HG03135 (cell line): ENCODE results near the gene S100G.
"Not testable (repeated sequence)": the region's sequence is repeated elsewhere in the genome, so short reads cannot be mapped to it uniquely, and the experiment has no call there.

Experiments
- ATAC-seq: cut with Tn5 transposase; IDR thresholded peaks from one replicate; pipeline ENCODE4 v1.9.1; 2021; ENCODE audit warnings: mild to moderate bottlenecking, moderate library complexity; ENCODE audit not compliant: unreplicated experiment

Gene S100G

GRCh38 chrX:16649858-16650257, at the start of gene S100G:
TSS of gene S100G (plus strand) at chrX:16650158. CDS start at chrX:16651007, 849 bp downstream.
- no peak for ATAC-seq

- no peak for ATAC-seq
These were observed 48.1 kb upstream of the S100G start for GRCh38 chrX:16601885-16602284.

- not testable (repeated sequence) for ATAC-seq
These were observed 46.7 kb upstream of the S100G start for GRCh38 chrX:16603235-16603634.

GRCh38 chrX:16603822-16604221, 46.1 kb upstream of the S100G start:
- no peak for ATAC-seq

GRCh38 chrX:16604337-16604736, 45.6 kb upstream of the S100G start:
- ATAC-seq: no peak

GRCh38 chrX:16606142-16606720, 43.7 kb upstream of the S100G start:
- ATAC-seq: no peak

GRCh38 chrX:16610121-16610621, 39.8 kb upstream of the S100G start:
- ATAC-seq: no peak

GRCh38 chrX:16610654-16611053, 39.3 kb upstream of the S100G start:
- ATAC-seq: not testable (repeated sequence)

- ATAC-seq: no peak
These were observed 37.6 kb upstream of the S100G start for GRCh38 chrX:16612257-16612897.

- ATAC-seq: no peak
These were observed 32.6 kb upstream of the S100G start for GRCh38 chrX:16617382-16617781.

GRCh38 chrX:16618422-16618821, 31.5 kb upstream of the S100G start:
- no peak for ATAC-seq

GRCh38 chrX:16619024-16619423, 30.9 kb upstream of the S100G start:
- no peak for ATAC-seq

GRCh38 chrX:16628511-16628910, 21.4 kb upstream of the S100G start:
- not testable (repeated sequence) for ATAC-seq

- no peak for ATAC-seq
These were observed 20.9 kb upstream of the S100G start for GRCh38 chrX:16628946-16629595.

- no peak for ATAC-seq
These were observed 20.0 kb upstream of the S100G start for GRCh38 chrX:16629909-16630308.

GRCh38 chrX:16633754-16634153, 16.2 kb upstream of the S100G start:
- ATAC-seq: no peak

- ATAC-seq: no peak
These were observed 14.9 kb upstream of the S100G start for GRCh38 chrX:16635040-16635439.

- ATAC-seq: no peak
These were observed 14.4 kb upstream of the S100G start for GRCh38 chrX:16635596-16635995.

- no peak for ATAC-seq
These were observed 11.4 kb upstream of the S100G start for GRCh38 chrX:16638533-16638932.

GRCh38 chrX:16639966-16640365, 10.0 kb upstream of the S100G start:
- ATAC-seq: no peak

- ATAC-seq: no peak
These were observed 9.1 kb upstream of the S100G start for GRCh38 chrX:16640823-16641222.

GRCh38 chrX:16643176-16643575, 6.8 kb upstream of the S100G start:
- no peak for ATAC-seq
